HG03175 (cell line): ENCODE results near the gene RGS19.
"Not testable (repeated sequence)": the region's sequence is repeated elsewhere in the genome, so short reads cannot be mapped to it uniquely, and the experiment has no call there.

Experiments
- ATAC-seq: cut with Tn5 transposase; IDR thresholded peaks from one replicate; pipeline ENCODE4 v1.9.1; 2021; ENCODE audit warnings: mild to moderate bottlenecking, moderate library complexity; ENCODE audit not compliant: unreplicated experiment

RGS19 gene

DNA sequence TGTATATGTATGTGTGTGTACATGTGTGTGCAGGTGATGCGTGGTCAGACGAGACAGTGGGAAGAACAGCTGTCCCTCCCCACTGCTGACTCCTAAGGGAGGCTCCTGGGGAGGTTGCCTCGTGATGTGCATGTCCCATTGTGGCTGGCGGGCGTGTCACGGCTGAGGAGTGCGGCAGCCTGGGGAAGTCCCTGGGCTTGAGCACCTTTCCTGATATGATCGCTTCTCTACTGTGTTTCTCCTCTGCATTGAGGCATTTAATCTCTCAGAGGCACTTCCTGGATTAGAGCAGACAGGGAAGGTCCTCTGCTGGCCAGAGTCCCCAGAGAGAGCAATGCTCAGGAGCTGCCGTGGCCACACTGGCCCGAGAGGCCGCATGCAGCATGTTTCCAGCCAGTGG is 16.6 kb upstream of the RGS19 start:
- no peak for ATAC-seq

DNA sequence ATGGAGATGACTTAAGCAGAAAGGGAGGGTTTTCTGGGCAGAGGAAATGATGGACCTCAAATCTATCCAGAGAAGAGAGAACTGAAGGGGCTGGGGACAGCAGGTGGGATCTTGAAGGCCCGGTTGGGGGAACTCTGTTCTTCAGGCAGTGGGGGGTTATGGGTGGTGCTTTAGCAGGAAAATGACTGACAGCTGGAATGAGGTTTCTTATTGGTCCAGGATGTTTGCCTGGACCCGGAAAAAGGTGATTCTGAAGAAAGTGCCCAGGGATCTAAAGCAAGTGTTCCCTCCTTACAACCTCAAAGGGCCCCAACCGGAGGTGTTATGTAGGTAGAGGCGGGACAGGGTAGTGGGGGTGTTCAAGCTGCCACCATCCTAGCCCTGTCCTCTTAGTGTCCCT is 16.1 kb upstream of the RGS19 start:
- ATAC-seq, result no peak

- ATAC-seq, result no peak
Measured at GRCh38 chr20:64093013-64093503, 13.7 kb upstream of the RGS19 start.

- no peak for ATAC-seq
Measured at GRCh38 chr20:64092258-64093012, 13.1 kb upstream of the RGS19 start.

DNA sequence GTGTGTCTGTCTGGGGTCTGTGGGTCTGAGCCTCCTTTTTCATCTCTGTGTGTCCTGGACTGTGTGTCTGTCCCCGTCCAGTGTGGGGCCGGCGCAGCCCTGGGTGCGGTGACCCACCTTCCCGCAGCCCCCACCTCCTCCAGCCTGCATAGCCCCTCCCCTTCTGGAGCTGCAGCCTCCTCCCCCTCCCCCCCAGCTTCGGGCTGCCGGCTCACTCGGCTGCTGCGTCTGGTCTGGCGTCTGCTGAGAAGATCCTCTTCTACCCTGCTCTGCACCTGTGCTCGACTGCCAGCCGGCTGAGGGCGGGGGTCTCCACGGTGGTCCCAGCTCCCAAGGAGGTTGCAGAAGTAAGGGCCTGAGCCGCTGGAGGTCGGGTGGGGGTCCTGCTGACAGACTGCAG is 12.5 kb upstream of the RGS19 start:
- no peak for ATAC-seq

DNA sequence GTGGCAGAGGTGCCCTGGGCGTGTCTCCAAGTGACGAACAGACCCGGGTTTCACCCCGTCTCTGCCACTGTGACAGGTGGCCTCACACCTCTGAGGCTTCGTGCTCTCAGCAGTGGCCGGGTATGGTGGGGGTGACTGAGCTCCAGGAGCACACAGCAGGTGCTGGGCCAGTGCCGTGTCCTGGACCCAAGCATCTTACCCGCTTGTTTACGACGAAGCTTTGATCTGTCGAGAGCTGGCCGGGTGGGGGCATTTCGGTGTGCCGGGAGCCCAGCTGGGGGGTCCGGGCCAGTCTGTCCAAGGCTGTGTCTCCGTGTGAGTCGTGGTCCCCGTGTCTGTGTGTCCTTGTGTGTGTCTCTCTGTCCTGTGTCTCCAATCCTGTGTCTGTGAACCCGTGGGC is 12.0 kb upstream of the RGS19 start:
- ATAC-seq, result no peak

DNA sequence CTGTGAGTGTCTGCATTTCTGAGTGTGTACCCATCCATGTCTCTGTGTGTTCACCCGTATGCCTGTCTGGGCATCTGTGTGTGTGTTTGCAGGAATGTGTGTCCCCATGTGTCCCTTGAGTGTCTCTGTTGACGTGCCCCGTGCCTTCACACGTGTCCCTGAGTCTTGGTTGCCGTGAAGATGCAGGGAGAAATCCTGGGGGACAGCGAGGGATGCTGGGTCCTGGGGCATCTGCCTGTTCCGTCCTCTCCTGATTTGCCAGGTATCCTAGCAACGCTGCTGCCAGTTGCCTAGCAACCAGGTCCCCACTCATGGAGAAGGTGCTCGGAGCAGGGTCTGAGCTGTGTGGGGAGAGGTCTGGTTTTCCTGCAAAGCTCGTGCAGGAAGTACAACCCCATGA is 10.8 kb upstream of the RGS19 start:
- ATAC-seq, result no peak

DNA sequence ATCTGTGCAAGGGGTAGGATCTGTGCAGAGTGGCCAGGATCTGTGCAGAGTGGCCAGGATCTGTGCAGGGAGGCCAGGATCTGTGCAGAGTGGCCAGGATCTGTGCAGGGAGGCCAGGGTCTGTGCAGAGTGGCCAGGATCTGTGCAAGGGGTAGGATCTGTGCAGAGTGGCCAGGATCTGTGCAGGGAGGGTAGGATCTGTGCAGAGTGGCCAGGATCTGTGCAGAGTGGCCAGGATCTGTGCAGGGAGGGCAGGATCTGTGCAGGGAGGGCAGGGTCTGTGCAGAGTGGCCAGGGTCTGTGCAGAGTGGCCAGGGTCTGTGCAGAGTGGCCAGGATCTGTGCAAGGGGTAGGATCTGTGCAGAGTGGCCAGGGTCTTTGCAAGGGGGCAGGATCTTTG is 9.3 kb upstream of the RGS19 start:
- ATAC-seq, result not testable (repeated sequence)

- not testable (repeated sequence) for ATAC-seq
Measured at GRCh38 chr20:64087226-64087825, 8.0 kb upstream of the RGS19 start.

DNA sequence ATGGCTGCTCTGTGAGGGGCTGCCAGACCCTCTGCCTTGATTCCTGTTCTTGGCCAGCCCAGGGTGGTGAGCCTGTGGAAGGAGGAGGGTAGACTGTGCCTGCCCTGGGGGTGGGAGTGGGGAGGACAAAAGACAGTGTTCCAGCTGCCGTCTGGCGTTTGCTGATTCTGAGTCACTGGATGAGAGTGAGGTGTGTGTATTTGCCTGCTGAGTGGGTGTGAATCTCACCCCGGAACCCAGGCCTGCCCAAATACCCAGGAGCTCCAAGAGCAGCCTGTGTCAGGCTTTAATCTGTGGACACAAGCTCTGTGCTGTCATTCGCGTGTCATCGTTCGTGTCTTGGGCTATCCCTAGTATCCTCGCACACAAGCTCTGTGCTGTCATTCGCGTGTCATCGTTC is 7.5 kb upstream of the RGS19 start:
- ATAC-seq, result no peak

DNA sequence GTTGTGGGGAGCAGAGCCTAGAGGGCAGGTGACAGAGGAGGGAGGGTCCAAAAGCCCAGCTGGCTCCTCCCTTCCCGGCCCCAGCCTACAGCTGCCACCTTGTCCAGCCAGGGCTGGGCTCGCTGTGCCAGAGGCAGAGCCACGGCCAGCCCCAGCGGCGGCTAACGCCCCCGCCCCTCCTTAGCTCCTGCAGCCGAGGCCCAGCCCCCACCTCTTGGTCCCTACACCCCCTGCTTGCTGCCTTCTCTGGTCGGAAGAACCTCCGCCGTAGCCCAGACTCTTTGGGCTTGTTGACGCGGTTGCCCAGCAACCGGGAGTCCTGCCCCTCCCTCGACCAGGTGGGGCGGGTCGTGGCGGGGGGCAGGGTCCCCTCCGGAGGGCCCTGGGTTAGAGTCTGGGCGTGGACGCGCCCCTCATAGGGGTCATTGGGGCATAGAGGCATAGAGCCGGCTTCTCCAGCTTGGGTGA is 5.4 kb upstream of the RGS19 start:
- ATAC-seq, result no peak

- ATAC-seq, result no peak
Measured at GRCh38 chr20:64083804-64084684, 4.7 kb upstream of the RGS19 start, which contains the start of gene LKAAEAR1. Gene LKAAEAR1 (minus strand): TSS chr20:64084398. CDS start chr20:64084219, 179 bp downstream.

- no peak for ATAC-seq
Measured at GRCh38 chr20:64083378-64083803, 4.1 kb upstream of the RGS19 start.

DNA sequence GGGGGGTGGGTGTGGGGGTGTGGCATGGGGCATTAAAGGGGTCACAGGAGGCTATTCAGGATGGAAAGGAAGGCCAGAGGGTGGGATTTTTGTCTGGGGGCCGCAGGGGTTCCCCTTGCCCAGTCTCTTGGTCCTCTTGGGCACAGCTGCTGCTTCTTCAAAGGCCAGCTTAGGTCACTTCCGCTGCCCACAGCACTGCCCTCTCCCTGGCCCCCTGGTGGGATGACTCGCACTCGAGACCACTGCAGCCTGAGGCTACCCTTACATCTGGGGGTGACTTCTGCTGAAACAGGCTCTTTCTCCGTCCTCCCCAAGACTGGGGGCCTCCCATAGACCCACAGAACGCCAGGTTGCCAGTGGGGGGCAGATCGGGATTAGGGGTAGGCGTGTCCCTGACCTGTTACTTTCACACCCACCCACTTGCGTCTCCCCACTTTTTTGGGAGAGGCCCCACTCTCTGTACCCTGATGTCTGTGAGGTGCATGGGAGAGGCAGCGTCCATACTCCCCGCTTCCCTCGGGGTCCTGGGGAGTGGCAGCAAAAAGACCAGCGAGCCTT is 3.6 kb upstream of the RGS19 start:
- no peak for ATAC-seq

GRCh38 chr20:64082126-64082731 is 2.9 kb upstream of the RGS19 start:
- ATAC-seq, result no peak

DNA sequence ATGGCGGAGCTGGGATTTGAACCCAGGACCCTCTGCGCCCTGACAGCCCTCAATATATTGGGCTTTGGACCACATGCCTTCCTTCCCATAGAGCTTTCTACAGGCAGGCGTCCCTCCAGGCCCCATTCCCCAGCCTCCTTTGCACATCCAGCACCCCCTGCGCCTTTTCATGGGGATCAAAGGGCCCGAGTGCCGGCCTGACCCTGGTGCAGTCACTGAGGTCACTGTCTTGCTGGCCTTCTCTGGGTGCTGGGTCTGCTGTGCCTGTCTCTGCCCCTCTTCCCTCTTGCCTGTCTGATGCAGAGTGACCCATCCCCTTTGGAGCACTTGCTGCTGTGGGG is 2.3 kb upstream of the RGS19 start:
- ATAC-seq, result no peak

GRCh38 chr20:64080813-64081623 is 1.7 kb upstream of the RGS19 start:
- ATAC-seq, result no peak

GRCh38 chr20:64080013-64080812 is 895 bp upstream of the RGS19 start, which contains the start of gene OPRL1:
Gene OPRL1 (plus strand): TSS chr20:64080082. CDS start chr20:64092721, 12,639 bp downstream.
- ATAC-seq, result no peak

- ATAC-seq, result no peak
Measured at GRCh38 chr20:64078934-64079272, 415 bp downstream of the RGS19 start.
